ENCODE results near the gene PLA1A. TPM values are rescaled to one million over a fixed set of nuclear protein-coding genes. Genes with fewer than 3 reads are reported as not detected.

Gene PLA1A
- total RNA-seq, 1 donor from 2014 or later, result 2.0 TPM

DNA sequence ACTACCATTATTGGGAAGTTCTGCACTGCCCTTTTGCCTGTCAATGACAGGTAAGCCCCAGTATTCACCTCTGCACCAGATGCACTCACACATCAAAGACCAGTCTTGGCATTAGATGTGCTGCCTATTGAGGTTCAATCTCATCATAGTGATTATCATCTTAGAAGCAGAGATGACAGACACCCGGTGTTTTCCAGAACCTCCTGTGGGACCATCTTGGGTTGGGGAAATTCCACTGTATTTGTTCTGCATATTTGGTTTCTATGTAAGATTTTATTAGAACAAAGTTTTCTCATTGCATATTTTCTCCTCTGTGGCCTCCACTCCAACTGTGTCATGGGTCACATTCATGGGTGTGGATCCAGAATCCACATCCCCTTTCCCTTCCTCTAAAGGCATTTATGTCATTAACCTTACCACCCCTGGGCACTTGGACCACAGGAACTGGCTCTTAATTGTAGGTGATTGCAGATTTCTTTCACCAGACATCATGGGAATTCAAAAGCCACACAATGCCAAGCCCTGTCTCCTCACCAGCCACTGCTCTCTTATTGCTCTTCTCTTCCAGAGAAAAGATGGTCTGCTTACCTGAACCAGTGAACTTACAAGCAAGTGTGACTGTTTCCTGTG lies 31.2 kb downstream of the PLA1A start:
- ATAC-seq, result no peak
- intact Hi-C loops (cut with DNase I), result no loop called here

DNA sequence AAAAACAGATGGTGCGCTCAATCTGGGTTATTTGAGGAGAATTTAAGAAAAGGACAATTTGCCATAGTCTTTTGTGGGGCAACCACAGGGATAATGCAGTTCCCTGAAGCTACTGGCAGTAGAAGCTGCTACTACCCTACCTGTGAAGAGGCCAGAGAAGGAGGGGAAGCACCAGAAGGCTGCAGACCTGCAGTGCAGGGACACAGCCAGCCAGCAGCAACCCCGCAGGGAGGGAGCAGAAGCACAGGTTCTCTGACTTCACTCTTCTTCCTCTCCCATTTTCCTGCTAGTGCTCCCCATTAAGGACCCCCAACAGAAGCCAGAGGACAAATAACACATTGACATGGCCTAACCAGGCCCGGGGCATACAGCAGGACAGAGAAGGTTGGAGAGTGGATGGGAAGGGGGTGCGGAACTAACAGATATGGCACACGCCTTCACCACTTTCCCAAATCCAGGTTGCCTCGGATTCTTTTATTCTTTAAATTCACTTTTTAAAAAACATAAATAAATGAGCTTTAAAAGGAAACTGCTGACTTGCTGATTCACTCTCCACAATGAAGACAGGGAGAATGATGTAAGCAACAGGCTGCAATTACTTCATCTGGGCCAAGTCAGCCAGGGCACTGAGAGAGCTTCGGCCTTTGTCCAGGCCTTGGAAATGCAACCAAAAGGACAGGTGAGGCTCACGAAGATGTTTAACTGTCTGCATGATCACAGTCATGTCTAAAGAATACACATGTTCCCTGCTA lies 32.6 kb downstream of the PLA1A start:
- DNase-seq (ENCODE audit: missing footprints) (no peak), ATAC-seq (no peak)
- intact Hi-C loops (cut with DNase I), result no loop called here

More for the DNA sequence above, 31.2 kb downstream of the PLA1A start:
- no peak for DNase-seq (ENCODE audit: missing footprints)

DNA sequence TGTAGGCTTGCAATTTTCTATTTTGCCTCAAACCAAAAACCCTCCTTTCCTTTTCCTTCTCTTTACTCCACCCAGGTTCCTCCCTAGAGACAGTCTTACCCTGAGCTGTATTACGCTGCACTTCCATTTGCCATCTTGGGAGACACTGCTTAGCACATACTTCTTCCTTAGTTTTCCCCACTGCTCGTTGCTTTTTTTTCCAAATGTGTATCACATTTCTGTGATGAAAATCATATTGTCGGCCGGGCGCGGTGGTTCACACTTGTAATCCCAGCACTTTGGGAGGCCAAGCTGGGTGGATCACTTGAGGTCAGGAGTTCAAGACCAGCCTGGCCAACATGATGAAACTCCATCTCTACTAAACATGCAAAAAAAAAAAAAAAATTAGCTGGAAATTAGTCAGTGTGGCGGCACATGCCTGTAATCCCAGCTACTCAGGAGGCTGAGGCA lies 33.2 kb downstream of the PLA1A start:
- ATAC-seq (no peak), DNase-seq (ENCODE audit: missing footprints) (no peak)
- intact Hi-C loops (cut with DNase I), result no loop called here

- intact Hi-C loops (cut with DNase I), result no loop called here
- DNase-seq (ENCODE audit: missing footprints) (no peak), ATAC-seq (no peak)
Observed at GRCh38 chr3:119631516-119631915, 33.8 kb downstream of the PLA1A start.

DNA sequence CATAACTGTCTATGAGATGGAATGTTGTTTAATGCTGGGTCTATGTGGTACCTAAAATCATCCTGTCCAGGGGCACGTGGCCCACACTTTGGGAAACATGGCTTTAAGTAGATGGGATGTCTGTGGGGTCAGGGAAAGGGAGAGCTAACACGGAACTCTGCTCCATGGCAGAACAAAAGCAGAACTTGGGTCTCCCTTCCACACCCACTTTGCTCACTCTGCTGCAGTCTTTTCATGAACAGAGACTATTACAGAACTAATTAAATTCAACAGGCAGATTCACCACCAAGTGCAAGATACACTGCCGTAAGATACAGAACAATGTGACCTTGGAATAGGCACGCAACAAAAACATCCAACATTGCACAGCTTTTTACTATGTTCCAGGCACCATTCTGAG lies 34.5 kb downstream of the PLA1A start:
- intact Hi-C loops (cut with DNase I), result no loop called here
- ATAC-seq, result no peak
- DNase-seq (ENCODE audit: missing footprints), result no peak

GRCh38 chr3:119632829-119633228 lies 35.1 kb downstream of the PLA1A start:
- ATAC-seq (no peak), DNase-seq (ENCODE audit: missing footprints) (no peak)
- intact Hi-C loops (cut with DNase I), result no loop called here

- intact Hi-C loops (cut with DNase I), result loop anchor here (2.0 to 5.0 kb wide), 2 partner anchors 35 to 42 kb away; partner anchors contain the start of gene COX17
- ATAC-seq (peak; percentile 15), DNase-seq (ENCODE audit: missing footprints) (no peak)
Observed at GRCh38 chr3:119635719-119636118, 38.0 kb downstream of the PLA1A start.

DNA sequence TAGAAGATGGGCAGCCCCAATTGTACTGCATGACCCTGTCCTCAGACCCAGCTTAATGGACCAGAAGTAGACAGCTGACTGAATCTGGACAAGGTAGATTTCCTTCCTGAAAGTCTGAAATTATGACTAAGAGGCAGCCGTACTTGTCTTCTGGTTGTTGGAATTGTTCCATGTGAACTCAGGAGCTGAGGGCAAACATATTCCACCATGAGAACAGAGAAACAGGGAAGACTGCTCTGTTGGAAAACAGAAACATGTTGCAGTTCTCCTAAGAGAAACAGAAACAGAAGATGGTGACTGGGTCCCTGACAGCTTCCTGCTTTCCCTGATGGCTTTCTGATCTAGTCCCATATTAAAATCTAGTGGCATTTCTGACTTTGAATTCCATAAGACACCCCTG lies 38.6 kb downstream of the PLA1A start:
- intact Hi-C loops (cut with DNase I), result loop anchor here (5.0 kb wide), 1 partner anchor 41 kb away; the partner anchor contains the start of gene COX17
- ATAC-seq (no peak), DNase-seq (ENCODE audit: missing footprints) (no peak)

DNA sequence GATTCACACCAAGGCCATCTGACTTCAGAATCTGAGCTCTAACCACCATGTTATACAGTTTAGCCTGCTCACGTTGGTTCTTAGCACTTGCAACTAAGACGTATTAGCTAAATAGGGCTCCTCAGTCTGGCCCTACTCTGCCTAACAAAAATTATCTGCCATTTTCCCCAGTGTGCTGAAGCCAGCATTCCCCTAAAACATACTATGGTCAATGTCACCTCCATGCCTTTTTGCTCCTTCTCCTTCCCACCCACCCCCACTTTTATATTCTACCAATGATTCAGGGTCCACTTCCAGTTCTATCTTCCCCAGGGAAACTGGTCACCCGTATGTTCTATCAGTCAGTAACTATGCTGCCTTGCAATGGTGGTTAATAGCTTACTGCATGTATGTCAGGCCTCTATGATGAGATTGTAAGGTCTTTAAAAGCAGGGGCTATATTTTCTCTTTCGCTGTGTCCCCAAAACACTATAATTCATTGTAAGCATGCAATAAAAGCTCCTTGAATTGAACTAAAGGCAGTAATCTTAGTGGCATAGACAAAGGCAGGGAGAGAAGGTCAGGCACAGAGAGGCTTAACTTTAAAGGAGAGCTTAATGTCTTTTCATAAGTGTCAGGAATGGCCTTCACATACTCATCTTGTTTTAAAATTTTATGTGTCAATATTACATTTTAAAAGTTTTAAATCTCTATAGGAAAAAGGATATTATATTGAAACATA lies 39.4 kb downstream of the PLA1A start:
- intact Hi-C loops (cut with DNase I), result loop anchor here (5.0 kb wide), 1 partner anchor 40 kb away; the partner anchor contains the start of gene COX17
- ATAC-seq, result no peak
- no peak for DNase-seq (ENCODE audit: missing footprints)

GRCh38 chr3:119637679-119638477 lies 40.2 kb downstream of the PLA1A start:
- intact Hi-C loops (cut with DNase I), result loop anchor here (5.0 kb wide), 1 partner anchor 39 kb away; the partner anchor contains the start of gene COX17
- DNase-seq (ENCODE audit: missing footprints), result no peak
- ATAC-seq, result peak; percentile 11

DNA sequence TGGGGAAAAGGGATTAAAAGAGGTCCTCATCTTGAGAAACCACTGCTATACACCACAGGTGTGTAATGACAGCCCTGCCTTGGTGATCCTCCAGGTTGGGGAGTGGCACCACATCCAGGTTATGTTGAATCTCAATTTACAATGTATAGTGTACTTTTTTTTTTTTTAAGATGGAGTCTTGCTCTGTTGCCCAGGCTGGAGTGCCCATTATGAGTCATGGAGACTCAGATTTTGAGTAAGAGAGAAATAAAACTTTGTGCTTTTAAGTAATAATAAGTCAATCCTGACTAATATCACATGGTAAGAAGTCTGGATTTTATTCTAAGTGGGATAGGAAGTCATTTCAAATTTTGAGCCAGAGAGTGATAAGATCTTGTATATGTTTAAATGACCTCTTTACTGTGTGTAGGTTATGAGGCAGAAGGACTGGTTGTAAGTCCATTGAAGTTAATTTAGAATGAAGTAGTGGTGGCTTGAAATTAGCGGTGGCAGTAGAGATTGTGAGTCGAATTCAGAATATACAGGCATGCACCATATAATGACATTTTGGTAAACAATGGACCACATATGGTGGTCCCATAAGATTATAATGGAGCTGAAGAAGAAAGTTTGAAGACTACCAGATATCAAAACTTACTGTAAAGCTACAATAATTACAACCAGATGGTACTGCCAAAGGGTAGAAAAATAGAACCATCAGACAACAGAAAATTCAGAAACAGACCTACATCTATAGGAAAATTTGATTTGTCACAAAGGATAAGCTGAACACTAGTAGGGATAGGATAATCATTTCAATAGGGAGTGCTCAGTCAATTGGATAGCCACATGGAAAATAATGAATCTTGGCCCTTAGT lies 42.0 kb downstream of the PLA1A start:
- intact Hi-C loops (cut with DNase I), result loop anchor here (5.0 kb wide), 1 partner anchor 38 kb away; the partner anchor contains the start of gene COX17
- DNase-seq (ENCODE audit: missing footprints), result no peak
- no peak for ATAC-seq

DNA sequence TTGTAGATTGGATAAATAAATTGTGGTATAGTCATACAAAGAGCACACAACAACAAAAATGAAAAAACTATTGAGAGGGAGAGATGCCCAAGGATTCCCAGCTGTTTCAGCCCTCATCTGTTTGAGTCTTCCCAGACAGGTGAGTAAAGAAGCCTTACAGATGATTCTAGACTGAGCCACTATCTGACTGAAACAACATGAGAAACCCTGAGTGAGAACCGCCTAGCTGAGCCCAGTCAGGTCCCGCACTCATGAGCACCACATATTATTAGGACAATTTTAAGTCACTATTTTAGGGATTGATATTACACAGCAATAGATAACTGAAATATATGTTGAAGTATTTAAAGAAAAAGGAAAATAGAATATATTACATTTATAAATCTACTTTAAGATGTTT lies 43.7 kb downstream of the PLA1A start:
- ATAC-seq, result no peak

GRCh38 chr3:119642746-119643473 lies 45.2 kb downstream of the PLA1A start:
- no peak for DNase-seq (ENCODE audit: missing footprints)
- intact Hi-C loops (cut with DNase I), result no loop called here
- ATAC-seq, result no peak

More for the DNA sequence above, 43.7 kb downstream of the PLA1A start:
- intact Hi-C loops (cut with DNase I), result no loop called here
- no peak for DNase-seq (ENCODE audit: missing footprints)

GRCh38 chr3:119643528-119643927 lies 45.8 kb downstream of the PLA1A start:
- ATAC-seq, result no peak
- intact Hi-C loops (cut with DNase I), result no loop called here
- no peak for DNase-seq (ENCODE audit: missing footprints)

DNA sequence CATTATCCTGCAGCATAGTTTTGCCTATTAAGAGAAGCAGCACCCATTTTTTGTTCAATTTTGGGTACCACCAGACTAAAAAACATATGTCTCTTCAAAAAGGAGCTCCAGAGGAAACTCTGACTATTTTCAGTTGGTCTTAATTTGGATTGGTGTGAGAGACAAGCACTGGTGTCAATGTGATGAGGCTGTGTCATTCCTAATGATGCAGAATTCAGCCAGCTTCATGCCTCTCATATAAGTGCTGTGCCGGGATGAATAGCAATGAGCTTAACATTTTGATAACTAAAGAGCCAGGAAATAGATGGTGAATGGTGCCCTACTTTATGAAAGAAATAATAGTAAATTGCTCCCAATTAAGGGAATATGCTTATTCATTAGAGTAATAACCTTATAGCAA lies 46.8 kb downstream of the PLA1A start:
- no peak for DNase-seq (ENCODE audit: missing footprints)
- no peak for ATAC-seq
- intact Hi-C loops (cut with DNase I), result no loop called here

DNA sequence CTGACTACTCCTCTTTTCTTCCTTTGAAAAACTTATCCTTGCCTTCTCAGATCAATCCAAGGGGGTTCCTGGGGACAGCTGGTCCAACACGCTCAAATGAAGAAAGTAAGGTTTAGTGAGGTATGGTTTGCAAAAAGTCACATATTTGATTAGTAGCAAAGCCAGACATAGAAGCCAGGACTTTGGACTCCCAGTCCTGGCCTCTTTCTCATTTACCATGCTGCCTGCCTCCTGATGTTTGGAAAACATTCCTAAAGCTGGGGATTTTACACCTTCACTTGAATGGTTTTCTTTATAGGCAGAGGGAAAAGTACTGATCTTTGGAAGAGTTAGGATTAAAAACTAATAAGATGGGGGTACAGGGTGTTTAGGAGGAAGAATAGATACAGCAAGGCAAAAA lies 48.1 kb downstream of the PLA1A start:
- DNase-seq (ENCODE audit: missing footprints), result no peak
- intact Hi-C loops (cut with DNase I), result no loop called here
- no peak for ATAC-seq

DNA sequence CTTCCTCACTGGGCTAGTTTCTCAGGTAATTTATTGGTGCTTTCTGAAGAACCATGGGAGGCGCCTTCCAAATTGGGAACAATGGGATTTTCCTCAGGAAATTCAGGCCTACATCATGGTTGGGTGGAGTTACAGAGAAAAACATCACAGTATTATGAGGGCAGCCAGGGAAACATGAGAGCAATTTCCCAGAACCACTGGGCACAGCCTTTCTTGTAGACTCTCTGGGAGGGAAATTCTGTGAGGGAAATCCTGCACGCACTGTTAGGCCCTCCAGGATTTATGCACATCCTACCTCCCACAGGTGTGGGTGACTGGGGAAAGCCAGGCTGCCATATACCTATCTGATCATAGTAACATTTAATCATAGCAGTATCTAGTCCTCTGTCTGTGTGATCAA lies 49.5 kb downstream of the PLA1A start:
- DNase-seq (ENCODE audit: missing footprints) (no peak), ATAC-seq (peak; percentile 10)
- intact Hi-C loops (cut with DNase I), result no loop called here
